PFSK-1 (cell line): ENCODE measurements around the gene GUF1.

Source experiments
- POLR2AphosphoS5 ChIP-seq: IDR thresholded peaks from 2 replicates; pipeline ENCODE4 v1.6.1; 2012; ENCODE audit warnings: low read depth, mild to moderate bottlenecking, control low read depth, low read length, moderate library complexity
- REST ChIP-seq, 2 experiments: IDR thresholded peaks; 2 replicates each; pipeline versions ENCODE4 v1.6.1 to v1.8.0; 2011 to 2012; ENCODE audit warnings: low read depth in 2 of 2, low read length in 2 of 2, control low read depth in 1 of 2, inconsistent platforms in 1 of 2, mild to moderate bottlenecking in 1 of 2, moderate library complexity in 1 of 2; ENCODE audit not compliant: insufficient read depth in 1 of 2
- SIN3A ChIP-seq: IDR thresholded peaks from 2 replicates; pipeline ENCODE4 v1.6.1; 2012; ENCODE audit warnings: mild to moderate bottlenecking, low read length, moderate library complexity, borderline replicate concordance; ENCODE audit not compliant: insufficient read depth
- TAF1 ChIP-seq: IDR thresholded peaks from 2 replicates; pipeline ENCODE4 v1.6.1; 2012; ENCODE audit warnings: low read length, control low read depth, borderline replicate concordance; ENCODE audit not compliant: insufficient read depth

- TF ChIP-seq POLR2AphosphoS5 (no peak), SIN3A (no peak), REST (IDR thresholded peaks at IDR 0.05; ENCODE audit: insufficient read depth in 1 of 2, low read depth in 2 of 2, low read length in 2 of 2) (no peak), TAF1 (no peak)
Observed at GRCh38 chr4:44660396-44660795, 17.8 kb upstream of the GUF1 start.
